Fibroblast of peridontal ligament (primary cell): Measurements from ENCODE around the gene INO80.
"Not testable (repeated sequence)": the region's sequence is repeated elsewhere in the genome, so short reads cannot be mapped to it uniquely, and the experiment has no call there.

Source experiments
- DNase-seq: peaks from one replicate; pipeline ENCODE4 v3.0.0-alpha.2; 2010; ENCODE audit errors: extremely low read depth

The INO80 gene

GRCh38 chr15:41121951-41122350 is 5.9 kb upstream of the INO80 start:
- DNase-seq: no peak

DNA sequence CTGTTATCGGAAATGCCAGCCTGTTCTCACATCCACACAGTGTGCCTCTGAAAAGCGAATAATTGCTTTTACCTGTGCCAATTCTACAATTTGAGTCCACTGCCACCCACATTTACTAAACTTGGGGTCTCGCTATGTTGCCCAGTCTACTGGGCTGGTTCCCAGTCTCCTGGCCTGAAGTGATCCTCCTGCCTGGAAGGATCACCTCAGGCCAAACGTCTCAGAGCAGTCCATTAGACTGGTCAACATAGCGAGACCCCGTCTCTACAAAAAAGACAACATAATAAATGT is 827 bp upstream of the INO80 start:
- no peak for DNase-seq

DNA sequence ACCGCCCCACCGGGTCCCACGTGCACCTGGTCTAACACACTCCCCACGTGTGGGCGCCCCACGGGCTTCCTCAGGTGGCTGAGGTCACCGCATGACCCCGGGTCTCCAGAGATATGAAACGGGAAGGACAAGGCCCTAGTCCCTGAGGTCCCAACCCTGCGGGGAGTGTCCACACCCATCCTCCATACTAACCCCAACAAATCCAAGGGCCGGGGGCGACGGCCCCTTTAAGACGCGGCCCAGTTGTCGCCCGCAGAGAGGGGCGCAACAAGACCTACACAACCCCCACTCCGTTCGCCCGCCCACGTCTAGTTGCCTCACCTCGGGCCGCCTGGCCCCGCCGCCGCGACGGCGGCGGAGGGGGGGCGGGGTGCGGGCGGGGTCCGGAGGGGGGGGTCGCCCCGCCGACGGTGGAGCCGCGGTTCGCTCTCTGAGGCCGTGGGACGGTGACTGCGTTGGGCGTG is 396 bp downstream of the INO80 start:
- DNase-seq: peak; percentile 43

DNA sequence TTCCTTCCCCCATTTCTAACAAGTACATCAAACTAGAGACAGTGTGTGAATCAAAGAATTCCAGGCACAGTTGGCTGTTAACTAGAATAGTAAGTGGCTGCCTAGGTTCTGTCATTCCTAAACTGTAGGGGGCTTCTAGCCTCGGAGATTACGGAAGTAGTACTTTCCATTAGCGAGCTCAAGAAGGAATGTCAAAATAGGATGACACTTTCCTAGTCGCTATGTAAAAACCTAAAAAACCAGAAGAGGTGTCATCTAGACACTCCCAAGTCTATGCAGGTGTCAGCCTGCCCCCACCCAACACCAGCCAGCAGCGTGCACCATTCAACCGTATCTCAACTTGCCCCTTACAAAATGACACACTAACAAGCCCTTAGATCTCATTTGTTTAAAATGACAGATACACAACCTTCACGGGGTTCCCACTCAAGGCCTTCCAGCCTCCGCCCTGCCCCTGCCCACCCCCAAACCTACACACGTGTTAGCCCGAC is 874 bp downstream of the INO80 start:
- DNase-seq: peak; percentile 41

- DNase-seq: no peak
Observed at GRCh38 chr15:41106947-41107346, 9.1 kb downstream of the INO80 start.

DNA sequence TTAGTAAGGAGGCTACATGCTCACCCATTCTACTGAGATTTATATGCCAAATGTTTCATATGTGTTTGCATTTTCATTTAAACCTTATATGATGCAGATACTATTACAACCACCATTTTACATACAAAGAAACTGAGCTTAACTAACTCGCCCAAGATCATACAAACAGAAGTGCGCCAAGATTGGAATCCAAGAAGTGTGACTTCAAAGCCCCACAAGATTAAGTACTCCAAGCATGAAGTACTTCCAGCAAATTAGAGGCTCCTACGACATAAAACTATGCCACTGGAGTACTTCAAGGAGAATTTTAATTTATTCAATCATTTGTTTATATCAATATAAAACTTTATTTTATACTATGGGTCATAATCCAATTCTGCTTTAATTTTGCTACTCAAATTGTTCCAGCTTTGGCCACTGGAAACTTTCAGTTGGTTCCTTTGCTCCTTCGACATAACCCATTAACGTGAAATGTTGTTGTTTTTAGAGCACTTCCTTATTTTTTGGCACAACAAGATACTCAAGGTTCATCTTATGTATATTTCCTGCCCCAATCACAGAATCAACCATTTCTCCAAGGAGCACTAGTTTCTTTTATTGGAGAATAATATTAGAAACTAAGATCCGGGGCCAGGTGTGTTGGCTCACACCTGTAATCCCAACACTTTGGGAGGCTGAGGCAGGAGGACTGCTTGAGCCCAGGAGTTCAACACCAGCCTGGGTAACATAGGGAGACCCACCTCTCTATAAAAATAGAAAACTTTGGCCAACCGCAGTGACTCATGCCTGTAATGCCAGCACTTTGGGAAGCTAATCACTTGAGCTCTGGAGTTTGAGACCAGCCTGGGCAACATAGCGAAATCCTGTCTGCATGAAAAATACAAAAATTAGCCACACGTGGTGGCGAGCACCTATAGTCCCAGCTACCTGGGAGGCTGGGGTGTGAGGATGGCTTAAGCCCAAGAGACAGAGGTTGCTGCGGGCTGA is 10.4 kb downstream of the INO80 start:
- DNase-seq: no peak

GRCh38 chr15:41104234-41104633 is 11.8 kb downstream of the INO80 start:
- DNase-seq: peak; percentile 94

- peak; percentile 9 for DNase-seq
Observed at GRCh38 chr15:41102854-41103253, 13.2 kb downstream of the INO80 start.

GRCh38 chr15:41096178-41096577 is 19.9 kb downstream of the INO80 start:
- DNase-seq: no peak

- DNase-seq: no peak
Observed at GRCh38 chr15:41085029-41085428, 31.1 kb downstream of the INO80 start.

DNA sequence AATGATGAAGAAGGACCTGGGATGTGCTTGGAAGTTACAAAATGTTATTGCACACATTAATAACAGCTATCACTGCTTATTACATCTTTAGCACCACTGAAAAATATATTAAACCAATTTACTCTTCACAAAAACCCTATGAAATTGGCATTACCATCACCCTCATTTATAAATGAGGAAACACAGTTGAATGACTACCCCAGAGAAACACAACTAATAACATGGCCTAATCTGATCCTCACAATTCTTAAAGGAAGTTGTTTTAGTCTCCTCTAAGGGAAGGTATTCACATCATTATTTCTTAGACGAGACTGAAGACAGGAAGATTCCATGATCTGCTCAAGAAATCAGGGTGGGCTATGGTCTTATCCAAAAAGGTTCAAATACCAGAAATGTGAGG is 35.9 kb downstream of the INO80 start:
- DNase-seq: no peak

DNA sequence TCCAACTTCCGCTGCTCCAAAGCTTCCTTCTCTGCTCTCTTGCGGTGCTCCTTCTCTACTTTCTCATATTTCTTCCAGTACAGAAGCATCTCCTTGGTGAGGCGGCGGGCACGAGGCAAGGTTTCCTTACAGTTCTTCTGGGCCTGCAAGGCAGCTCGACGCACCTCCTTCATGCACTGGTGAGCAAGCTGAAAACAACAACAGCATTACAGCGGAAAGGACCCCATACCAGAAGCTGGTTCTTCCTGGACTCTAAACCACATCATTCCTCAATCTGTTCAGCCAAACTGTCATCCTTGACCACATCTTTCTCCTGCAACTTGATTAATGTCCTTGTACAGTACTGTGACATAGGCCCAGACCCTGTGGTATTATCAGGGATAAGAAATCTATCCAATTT is 36.4 kb downstream of the INO80 start:
- no peak for DNase-seq

DNA sequence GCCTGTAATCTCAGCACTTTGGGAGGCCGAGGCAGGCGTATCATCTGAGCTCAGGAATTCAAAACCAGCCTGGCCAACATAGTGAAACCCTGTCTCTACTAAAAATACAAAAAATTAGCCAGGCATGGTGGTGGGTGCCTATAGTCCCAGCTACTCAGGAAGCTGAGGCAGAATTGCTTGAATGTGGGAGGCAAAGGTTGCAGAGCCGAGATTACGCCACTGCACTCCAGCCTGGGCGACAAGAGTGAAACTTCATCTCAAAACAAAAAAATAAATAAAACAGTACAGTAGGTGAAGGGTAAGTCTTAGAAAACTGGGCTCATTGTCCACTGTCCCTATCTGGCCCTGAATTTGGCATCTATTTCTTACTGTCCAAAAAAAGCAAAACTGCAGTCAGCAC is 37.2 kb downstream of the INO80 start:
- DNase-seq: not testable (repeated sequence)

GRCh38 chr15:41078125-41078524 is 38.0 kb downstream of the INO80 start:
- DNase-seq: no peak

GRCh38 chr15:41073028-41073427 is 43.1 kb downstream of the INO80 start:
- no peak for DNase-seq

- DNase-seq: no peak
Observed at GRCh38 chr15:41072013-41072412, 44.1 kb downstream of the INO80 start.

- no peak for DNase-seq
Observed at GRCh38 chr15:41066516-41066915, 49.6 kb downstream of the INO80 start.

- peak; percentile 3 for DNase-seq
Observed at GRCh38 chr15:41061667-41062066, 54.4 kb downstream of the INO80 start.

DNA sequence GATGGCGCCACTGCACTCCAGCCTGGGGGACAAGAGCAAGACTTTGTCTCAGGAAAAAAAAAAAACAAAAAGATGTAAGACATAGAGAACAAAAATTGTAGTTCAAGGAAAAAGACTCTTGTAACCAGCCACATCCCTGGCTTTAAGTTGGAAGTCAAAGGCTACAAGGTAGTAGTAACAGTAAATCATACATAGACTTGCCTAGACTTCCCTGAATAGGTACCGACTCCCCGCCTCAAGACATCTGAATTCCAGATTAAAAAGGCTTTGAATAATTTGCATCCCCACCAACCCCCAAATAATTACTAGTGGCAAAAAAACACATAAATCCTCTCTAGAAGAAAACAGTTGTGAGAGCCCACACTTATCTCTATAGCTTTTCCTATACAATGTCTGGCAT is 55.6 kb downstream of the INO80 start:
- DNase-seq: no peak

GRCh38 chr15:41056810-41057209 is 59.3 kb downstream of the INO80 start:
- no peak for DNase-seq

DNA sequence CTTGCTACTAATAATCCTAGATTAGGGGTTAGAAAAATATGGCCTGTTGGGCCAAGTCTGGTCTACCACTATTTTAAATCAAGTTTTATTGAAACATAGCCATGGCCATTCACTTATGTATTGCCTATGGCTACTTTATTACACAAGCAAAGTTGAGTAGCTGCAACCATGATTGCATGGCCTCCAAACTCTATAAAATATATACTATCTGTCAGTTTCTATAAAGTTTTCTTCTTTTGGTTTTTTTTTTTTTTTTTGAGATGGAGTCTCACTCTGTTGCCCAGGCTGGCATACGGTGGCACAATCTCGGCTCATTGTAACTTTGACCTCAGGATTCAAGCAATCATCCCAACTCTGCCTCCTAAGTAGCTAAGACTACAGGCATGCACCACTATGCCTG is 60.4 kb downstream of the INO80 start:
- DNase-seq: no peak

DNA sequence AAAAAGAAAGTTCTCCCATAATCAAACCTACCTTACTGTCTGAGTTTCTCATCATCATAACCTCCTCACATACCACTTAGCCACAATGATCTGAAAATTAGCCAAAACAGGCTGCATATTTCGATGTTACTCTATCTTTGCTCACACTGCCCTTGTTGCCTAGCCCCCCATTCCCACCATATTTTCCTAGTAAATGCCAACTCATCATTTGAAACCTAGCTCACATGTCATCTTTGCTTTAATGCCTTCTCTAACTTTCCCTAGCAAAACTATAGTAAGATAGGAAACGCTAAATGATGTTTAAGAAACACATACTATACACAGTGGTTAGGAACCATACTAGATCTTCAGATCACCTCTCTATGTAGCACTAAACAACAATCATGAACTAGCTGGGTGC is 64.9 kb downstream of the INO80 start:
- no peak for DNase-seq

GRCh38 chr15:41048852-41049251 is 67.2 kb downstream of the INO80 start:
- DNase-seq: no peak

- no peak for DNase-seq
Observed at GRCh38 chr15:41048397-41048796, 67.7 kb downstream of the INO80 start.
